Fibroblast of mammary gland (primary cell): ENCODE data around the gene SLC38A6.

Experiments
- DNase-seq: peaks from one replicate; pipeline ENCODE4 v3.0.0-alpha.2; 2010; ENCODE audit warnings: low read depth
- H3K4me3 ChIP-seq: 2 replicates; pipeline ENCODE4 v1.5.1; 2011; ENCODE audit warnings: low read depth, mild to moderate bottlenecking, low read length, moderate library complexity; ENCODE audit not compliant: control insufficient read depth
- TF ChIP-seq, protein P1 (sequence below): conservative IDR thresholded peaks from 2 replicates; pipeline ENCODE4 v1.5.1; 2011; ENCODE audit warnings: low read depth, low read length, inconsistent platforms; ENCODE audit not compliant: control insufficient read depth, insufficient read depth

SLC38A6 gene

DNA sequence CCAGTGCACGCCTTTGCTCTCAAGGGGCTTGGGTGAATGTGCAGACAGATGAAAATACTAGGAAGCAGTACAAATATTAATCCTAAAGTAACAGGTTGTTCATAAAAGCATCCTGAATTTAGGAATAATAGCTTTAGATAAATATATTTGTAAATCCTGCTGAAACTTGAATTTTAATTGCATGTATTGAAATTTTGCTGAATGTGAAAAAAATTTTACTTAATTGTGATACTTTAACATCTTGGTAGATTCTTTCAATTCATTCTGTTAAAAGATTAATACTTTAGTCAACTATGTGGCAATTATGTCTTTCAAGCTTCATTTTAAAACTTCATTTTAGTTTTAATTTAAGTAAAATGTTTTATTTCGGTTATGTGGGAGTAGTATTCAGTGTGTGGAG is 5.5 kb downstream of the SLC38A6 start:
- no peak for DNase-seq
- TF ChIP-seq, protein P1, sequence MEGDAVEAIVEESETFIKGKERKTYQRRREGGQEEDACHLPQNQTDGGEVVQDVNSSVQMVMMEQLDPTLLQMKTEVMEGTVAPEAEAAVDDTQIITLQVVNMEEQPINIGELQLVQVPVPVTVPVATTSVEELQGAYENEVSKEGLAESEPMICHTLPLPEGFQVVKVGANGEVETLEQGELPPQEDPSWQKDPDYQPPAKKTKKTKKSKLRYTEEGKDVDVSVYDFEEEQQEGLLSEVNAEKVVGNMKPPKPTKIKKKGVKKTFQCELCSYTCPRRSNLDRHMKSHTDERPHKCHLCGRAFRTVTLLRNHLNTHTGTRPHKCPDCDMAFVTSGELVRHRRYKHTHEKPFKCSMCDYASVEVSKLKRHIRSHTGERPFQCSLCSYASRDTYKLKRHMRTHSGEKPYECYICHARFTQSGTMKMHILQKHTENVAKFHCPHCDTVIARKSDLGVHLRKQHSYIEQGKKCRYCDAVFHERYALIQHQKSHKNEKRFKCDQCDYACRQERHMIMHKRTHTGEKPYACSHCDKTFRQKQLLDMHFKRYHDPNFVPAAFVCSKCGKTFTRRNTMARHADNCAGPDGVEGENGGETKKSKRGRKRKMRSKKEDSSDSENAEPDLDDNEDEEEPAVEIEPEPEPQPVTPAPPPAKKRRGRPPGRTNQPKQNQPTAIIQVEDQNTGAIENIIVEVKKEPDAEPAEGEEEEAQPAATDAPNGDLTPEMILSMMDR: no peak
- no peak overlapping the region for H3K4me3 ChIP-seq

DNA sequence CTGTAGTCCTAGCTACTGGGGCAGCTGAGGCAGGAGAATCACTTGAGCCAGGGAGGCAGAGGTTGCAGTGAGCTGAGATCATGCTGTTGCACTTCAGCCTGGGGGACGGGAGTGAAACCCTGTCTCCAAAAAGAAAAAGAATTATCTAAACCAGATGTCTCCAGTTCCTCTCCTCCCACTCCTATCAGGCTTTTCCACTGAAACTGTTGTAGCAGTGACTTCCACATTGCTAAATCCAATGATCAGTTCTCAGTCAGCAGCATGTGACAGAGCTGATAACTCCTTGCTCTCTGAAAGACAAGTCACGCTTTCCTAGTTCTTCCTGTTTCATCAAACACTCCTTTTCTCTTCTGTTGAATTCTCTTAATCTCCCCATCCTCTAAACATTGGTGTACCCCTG is 8.6 kb downstream of the SLC38A6 start:
- H3K4me3 ChIP-seq: no peak overlapping the region
- DNase-seq: peak; percentile 81
- TF ChIP-seq, protein P1: no peak

DNA sequence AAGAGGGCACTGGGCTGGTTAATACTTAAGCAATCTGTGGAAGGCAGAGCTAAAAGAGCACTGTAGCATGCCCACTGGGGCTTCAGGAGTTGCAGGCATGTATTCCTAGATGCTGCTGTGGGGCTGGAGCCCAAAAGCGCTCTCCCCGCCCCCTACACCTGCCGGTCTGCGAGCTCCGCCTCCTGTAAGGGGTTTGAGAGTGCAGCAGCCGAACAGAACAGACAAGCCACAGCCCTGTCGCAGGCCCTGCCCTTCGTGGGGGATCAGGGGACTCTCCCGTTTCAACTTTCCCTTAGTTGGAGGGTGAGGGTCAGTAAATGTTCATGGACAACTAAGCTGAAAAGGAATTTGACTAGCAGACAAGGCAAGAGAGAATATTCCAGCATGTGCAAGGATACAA is 17.6 kb downstream of the SLC38A6 start:
- TF ChIP-seq, protein P1: no peak
- no peak overlapping the region for H3K4me3 ChIP-seq
- DNase-seq: no peak

DNA sequence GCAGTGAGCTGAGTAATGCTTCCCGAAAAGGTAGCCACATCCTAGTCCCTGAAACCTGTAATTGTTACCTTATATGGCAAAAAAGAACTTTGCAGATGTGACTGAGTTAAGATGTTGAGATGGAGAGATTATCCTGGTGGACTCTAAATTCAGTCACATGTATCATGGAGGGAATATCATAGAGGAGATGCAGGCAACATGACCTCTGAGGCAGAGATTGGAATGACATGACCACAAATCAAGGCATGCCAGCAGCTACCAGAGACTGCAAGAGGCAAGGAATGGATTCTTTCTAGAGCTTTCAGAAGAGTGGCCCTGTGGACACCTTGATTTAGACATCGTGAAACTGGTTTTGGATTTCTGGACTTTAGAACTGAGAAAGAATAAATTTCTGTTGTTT is 18.5 kb downstream of the SLC38A6 start:
- H3K4me3 ChIP-seq: no peak overlapping the region
- no peak for DNase-seq
- TF ChIP-seq, protein P1: no peak

DNA sequence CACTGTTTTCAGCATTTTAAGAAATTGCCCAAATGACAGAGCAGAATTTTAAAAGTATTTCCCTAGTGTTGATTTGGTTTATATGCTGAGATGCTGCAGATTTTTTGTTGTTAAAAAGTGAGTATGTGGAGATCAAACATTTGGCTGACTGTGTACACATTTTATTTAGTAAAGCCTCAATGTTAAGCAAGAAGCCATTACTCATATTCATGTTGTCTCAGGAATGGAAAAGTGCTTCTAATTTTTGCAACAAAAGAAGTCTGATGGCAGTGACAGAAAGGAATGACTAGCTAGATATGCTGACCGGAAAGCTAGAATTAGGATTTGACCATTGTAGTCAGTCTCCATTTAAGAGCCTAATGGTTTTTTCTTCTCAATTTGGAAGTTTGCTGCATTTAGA is 22.5 kb downstream of the SLC38A6 start:
- H3K4me3 ChIP-seq: no peak overlapping the region
- DNase-seq: peak; percentile 41
- TF ChIP-seq, protein P1: no peak

DNA sequence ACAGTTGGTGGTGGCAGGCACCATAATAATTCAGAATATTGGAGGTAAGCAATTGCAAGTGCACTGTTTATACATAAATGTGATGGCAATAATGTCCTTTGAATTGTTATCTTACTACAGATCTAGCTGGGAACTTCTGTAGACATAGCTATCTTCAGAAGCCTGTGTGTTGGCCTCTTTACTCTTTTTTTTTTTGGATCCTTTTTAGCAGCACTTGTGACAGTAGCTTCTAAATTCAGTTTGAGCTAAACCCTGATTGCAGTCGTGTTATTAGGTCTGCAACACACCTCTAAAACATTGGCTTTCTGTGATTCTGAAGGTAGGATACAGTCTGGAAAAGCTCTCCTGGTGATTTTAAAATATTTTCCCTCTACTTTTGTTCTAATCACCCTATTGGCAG is 38.5 kb downstream of the SLC38A6 start:
- DNase-seq: no peak
- H3K4me3 ChIP-seq: no peak overlapping the region
- TF ChIP-seq, protein P1: no peak

DNA sequence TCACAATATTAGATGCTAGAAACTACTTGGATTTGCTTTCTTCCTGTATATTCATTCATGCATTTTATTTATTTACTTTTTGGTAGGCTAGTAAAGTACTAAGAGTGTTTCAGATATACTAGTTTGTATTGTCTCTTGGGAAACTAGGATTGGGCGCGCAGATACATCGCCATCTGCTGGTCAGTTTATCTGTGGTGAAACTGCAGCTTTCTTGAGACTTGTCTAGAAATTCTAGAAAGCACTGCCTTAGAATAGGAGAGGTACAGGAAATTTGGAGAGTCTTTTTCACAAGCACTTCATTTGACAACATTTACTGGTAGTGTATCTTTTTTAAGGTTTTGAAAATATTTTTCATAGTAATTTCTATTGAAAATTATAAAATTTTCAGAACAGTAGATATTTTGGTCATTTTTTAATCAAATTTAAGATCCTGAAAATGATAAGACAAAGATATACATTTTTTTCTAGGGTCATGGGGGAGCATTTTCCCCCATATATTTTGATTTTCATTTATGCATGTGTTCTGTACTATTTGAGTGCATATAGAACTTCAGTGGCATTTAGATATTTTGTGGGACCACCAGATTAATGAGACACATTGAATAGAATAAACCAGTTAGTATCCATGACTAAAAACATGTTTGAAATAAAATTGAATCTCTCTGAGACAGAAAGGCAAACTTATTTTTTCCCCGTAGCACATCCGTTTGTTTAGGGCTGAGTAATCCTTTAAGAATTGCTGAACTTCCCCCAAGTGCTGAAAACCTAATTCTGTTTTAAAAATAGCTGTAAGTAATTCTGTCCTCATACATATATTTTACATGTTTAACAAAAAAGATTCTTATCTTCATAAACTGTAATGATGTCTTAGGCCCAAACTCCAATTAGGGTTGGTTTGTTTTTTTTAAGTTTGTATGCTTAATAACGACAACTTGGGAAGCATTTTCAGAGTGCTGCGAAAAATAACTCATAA is 44.5 kb downstream of the SLC38A6 start:
- TF ChIP-seq, protein P1: peak; percentile 91
- no peak overlapping the region for H3K4me3 ChIP-seq
- peak; percentile 82 for DNase-seq
